ENCODE results near the gene CCDC86.

Gene CCDC86

DNA sequence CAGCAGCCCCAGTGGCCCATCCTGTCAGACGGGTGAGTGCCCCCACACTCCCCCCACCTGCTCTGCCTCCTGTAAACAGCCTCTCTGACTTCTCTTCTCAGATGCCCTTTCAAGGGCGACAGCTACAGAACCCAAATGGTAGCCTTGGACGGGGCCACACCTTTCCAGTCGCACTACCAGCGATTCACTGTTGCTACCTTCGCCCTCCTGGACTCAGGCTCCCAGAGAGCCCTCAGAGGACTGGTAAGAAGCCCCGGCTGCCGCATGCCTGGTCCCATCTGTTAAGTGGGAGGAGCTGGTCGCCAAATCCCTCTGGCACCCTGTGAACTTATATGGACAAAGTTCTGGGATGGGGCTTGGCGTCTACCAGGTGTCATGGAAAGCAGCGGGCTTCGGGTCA is 31.6 kb downstream of the CCDC86 start:
- in situ Hi-C loops (cut with MboI; ENCODE audit: low pct_unique_long_range_greater_than_20kb, low sequenced_read_pairs, unreplicated experiment): no loop called here
- TF ChIP-seq, protein P1, sequence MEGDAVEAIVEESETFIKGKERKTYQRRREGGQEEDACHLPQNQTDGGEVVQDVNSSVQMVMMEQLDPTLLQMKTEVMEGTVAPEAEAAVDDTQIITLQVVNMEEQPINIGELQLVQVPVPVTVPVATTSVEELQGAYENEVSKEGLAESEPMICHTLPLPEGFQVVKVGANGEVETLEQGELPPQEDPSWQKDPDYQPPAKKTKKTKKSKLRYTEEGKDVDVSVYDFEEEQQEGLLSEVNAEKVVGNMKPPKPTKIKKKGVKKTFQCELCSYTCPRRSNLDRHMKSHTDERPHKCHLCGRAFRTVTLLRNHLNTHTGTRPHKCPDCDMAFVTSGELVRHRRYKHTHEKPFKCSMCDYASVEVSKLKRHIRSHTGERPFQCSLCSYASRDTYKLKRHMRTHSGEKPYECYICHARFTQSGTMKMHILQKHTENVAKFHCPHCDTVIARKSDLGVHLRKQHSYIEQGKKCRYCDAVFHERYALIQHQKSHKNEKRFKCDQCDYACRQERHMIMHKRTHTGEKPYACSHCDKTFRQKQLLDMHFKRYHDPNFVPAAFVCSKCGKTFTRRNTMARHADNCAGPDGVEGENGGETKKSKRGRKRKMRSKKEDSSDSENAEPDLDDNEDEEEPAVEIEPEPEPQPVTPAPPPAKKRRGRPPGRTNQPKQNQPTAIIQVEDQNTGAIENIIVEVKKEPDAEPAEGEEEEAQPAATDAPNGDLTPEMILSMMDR (IDR thresholded peaks at IDR 0.05; ENCODE audit: extremely low read depth, insufficient read depth, missing control alignments): no peak
- no peak for DNase-seq (ENCODE audit: low spot score)

DNA sequence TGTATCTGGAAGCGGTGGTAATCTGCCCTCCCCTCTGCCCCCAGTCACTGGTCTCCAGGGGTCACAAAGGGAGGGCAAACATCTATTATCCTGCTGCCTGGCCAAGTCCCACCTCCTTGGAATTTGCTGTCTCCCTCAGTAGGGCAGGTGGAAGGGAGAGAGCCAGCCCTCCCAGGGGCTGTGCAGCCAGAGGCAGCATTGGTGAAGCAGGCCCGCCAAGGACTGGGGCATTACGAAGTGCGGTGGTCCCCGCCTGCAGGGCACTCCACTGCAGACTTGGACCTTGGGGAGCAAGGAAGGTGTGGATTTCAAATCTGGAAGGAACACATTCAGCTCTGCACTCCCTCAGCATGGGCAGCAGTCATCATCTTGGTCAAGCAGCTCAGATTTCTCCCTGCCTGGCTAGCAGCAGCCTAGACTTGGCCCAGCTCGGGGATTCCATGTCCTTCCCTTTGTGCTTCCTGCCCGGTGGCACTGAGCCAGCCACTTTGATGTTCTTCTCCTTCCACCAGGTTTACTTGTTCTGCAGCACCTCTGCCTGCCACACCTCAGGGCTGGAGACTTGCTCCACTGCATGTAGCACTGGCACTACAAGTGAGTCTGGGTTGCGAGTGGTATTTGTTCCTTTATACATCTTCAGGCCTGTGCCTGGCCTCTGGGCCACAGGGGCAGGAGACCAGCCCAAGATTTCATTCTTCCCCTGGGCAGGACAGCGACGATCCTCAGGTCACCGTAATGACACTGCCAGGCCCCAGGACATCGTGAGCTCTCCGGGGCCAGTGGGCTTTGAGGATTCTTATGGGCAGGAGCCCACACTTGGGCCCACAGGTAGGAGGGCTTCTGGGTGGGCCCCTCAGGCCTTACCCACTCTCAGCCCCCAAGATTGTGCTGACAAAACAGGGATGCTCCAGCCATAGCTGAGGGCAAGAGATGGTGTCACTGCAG is 32.8 kb downstream of the CCDC86 start:
- in situ Hi-C loops (cut with MboI; ENCODE audit: low pct_unique_long_range_greater_than_20kb, low sequenced_read_pairs, unreplicated experiment): no loop called here
- TF ChIP-seq, protein P1 (IDR thresholded peaks at IDR 0.05; ENCODE audit: extremely low read depth, insufficient read depth, missing control alignments): no peak
- DNase-seq (ENCODE audit: low spot score): no peak

DNA sequence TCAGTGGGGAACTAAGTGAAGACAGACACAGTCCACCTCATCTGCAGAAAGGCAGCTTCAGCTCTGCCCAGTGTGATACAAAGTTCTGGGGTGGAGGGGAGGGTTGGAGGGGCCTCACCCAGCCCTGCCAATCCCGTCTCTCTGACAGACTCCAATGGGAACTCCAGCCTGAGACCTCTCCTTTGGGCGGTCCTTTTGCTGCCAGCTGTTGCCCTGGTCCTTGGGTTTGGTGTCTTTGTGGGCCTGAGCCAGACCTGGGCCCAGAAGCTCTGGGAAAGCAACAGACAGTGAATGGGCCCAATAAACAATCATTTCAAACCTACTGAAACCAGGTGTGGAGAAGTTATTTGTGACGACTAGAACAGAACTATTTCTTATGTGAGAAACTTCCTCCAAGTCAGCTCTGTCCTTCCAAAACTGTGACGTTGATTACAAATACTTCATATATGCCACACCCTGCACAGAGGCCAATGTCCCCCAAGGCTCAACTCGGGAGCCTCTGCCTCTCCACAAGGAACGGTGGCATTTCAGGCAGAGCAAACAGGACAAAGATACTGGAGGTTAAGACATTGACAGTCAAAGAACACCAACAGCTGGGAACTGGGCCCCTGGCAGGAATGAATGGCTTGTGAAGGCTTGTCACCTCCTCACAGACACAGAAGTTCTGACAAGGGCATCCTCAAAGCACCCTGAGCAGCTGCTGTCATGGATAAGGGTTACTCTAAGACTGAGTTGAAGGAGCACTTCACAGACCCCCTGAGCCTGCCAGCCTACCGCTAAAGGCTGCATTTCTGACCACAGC is 33.7 kb downstream of the CCDC86 start:
- TF ChIP-seq, protein P1 (IDR thresholded peaks at IDR 0.05; ENCODE audit: extremely low read depth, insufficient read depth, missing control alignments): no peak
- DNase-seq (ENCODE audit: low spot score): no peak
- in situ Hi-C loops (cut with MboI; ENCODE audit: low pct_unique_long_range_greater_than_20kb, low sequenced_read_pairs, unreplicated experiment): no loop called here

DNA sequence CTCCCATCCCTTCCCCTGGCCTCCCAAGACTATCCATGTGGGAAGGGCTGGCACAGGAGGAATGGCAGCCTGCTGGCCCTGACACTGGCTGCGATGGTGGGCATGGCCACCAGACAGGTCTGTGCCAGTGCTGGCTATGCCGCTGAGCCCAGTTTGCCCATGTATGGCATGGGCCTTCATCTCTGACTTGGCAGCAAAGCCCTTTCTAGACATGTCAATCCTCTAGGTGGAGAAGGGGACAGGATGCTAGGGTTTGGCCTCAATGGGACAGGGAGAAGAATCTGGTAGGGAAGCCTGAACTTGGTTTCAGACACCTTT is 34.2 kb downstream of the CCDC86 start:
- in situ Hi-C loops (cut with MboI; ENCODE audit: low pct_unique_long_range_greater_than_20kb, low sequenced_read_pairs, unreplicated experiment): no loop called here

DNA sequence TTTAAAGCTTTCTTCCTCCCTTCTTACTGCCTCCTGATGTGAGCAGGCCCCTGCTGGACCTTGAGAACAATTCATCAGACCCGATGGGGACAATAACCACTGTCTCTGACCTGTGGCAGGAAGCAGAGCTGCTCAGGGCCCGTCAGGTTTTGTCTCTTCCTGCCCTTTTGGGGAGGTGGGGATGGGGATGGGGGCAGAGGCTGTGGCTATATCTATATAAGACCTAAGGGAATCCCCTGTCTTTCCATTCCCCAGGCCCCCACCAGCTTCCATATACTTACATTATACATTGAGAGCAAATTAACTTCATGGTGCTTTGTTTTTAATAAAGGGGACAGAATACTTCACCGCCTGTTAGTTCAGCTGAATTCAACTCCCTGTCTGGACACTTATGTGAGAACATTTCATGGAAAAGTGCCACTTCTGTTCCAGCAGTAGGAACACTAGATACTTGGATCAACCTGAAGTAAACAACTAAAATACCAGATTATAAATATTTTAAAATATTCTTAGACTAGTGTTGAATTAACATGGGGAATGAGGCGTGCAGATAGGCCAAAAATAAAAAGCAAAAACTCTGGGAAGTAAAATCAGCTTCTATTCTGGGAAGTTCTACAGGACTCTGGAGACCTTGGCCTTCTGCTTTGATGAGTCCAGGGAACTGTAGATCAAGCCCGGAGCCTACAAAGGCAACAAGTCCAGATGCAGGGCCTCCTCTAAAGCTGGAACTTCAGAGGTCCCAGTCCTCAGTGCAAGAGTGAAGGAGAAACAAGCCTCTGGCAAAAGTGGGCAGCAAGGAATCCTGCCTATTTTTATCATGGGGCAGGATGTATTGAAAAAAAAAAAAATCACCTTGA is 36.6 kb downstream of the CCDC86 start:
- in situ Hi-C loops (cut with MboI; ENCODE audit: low pct_unique_long_range_greater_than_20kb, low sequenced_read_pairs, unreplicated experiment): no loop called here
- DNase-seq (ENCODE audit: low spot score): no peak
- TF ChIP-seq, protein P1 (IDR thresholded peaks at IDR 0.05; ENCODE audit: extremely low read depth, insufficient read depth, missing control alignments): no peak

More for the DNA sequence above, 34.2 kb downstream of the CCDC86 start:
- TF ChIP-seq, protein P1 (IDR thresholded peaks at IDR 0.05; ENCODE audit: extremely low read depth, insufficient read depth, missing control alignments): no peak
- no peak for DNase-seq (ENCODE audit: low spot score)

DNA sequence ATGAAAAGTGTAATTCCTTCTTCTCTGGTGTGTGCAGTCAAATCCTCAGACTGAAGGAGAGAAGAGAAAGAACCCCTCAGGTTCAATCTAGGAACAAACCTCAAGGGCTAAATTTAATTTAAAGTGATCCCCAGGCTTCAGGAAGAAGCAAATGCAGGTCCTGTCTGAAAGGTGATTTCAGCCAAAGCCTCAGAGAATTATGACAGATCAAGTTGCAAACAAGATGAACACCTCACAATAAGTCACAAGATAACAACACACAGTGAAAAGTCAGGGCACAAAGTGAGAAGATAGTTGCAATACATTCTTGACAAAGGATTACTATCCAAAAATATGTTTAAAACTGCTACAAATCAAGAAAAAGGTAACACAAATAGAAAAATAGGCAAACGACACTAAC is 37.2 kb downstream of the CCDC86 start:
- in situ Hi-C loops (cut with MboI; ENCODE audit: low pct_unique_long_range_greater_than_20kb, low sequenced_read_pairs, unreplicated experiment): no loop called here
- DNase-seq (ENCODE audit: low spot score): no peak
- TF ChIP-seq, protein P1 (IDR thresholded peaks at IDR 0.05; ENCODE audit: extremely low read depth, insufficient read depth, missing control alignments): no peak
